ENCODE data around the gene ZNF608. TPM values are rescaled to one million over a fixed set of nuclear protein-coding genes. Genes with fewer than 3 reads are reported as not detected.
A peak's percentile ranks its signal among the peaks of the same experiment; 100 is the strongest.

The ZNF608 gene
- total RNA-seq, 1 donor from 2014 or later: 88.0 TPM

GRCh38 chr5:124700333-124700732, 46.1 kb downstream of the ZNF608 start:
- DNase-seq (ENCODE audit: low spot score): no peak
- Mint-ChIP-seq H3K9me3 (ENCODE audit: unreplicated experiment) (no peaks in the 10 kb centered on the region), H3K27me3 (ENCODE audit: unreplicated experiment) (no peaks in the 10 kb centered on the region), H3K36me3 (ENCODE audit: low read depth, unreplicated experiment) (peaks cover 4% of the 10 kb centered on the region), H3K27ac (ENCODE audit: unreplicated experiment) (no peak overlapping the region), H3K4me1 (ENCODE audit: unreplicated experiment) (peaks cover 34% of the 10 kb centered on the region), H3K4me3 (ENCODE audit: unreplicated experiment) (no peak overlapping the region)
- TF ChIP-seq, protein P1, sequence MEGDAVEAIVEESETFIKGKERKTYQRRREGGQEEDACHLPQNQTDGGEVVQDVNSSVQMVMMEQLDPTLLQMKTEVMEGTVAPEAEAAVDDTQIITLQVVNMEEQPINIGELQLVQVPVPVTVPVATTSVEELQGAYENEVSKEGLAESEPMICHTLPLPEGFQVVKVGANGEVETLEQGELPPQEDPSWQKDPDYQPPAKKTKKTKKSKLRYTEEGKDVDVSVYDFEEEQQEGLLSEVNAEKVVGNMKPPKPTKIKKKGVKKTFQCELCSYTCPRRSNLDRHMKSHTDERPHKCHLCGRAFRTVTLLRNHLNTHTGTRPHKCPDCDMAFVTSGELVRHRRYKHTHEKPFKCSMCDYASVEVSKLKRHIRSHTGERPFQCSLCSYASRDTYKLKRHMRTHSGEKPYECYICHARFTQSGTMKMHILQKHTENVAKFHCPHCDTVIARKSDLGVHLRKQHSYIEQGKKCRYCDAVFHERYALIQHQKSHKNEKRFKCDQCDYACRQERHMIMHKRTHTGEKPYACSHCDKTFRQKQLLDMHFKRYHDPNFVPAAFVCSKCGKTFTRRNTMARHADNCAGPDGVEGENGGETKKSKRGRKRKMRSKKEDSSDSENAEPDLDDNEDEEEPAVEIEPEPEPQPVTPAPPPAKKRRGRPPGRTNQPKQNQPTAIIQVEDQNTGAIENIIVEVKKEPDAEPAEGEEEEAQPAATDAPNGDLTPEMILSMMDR (IDR thresholded peaks at IDR 0.05; ENCODE audit: unreplicated experiment): no peak

DNA sequence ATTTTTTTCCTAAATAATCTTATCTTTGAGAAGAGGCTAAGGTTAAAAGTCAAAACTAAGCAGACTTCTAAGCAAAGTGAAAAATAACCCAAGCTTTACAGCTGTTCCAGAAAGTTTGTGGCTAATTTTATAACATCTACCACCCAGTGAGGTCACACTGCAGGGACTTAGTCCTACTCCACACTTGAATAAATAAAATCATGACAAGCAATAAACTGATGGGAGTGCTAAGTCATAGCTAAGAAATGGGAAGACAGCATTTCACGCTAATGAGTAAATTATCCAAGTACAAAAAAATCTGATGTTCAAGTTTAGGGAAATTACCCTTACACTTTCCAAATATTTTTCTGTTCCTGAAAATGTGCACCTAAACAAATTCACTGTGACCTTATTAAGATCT, 47.7 kb downstream of the ZNF608 start:
- peaks cover 36% of the 10 kb centered on the region for H3K4me1 Mint-ChIP-seq (ENCODE audit: unreplicated experiment)
- H3K4me3 Mint-ChIP-seq (ENCODE audit: unreplicated experiment): no peak overlapping the region
- H3K36me3 Mint-ChIP-seq (ENCODE audit: low read depth, unreplicated experiment): peaks cover 4% of the 10 kb centered on the region
- TF ChIP-seq, protein P1 (IDR thresholded peaks at IDR 0.05; ENCODE audit: unreplicated experiment): no peak
- H3K27me3 Mint-ChIP-seq (ENCODE audit: unreplicated experiment): no peaks in the 10 kb centered on the region
- H3K27ac Mint-ChIP-seq (ENCODE audit: unreplicated experiment): no peak overlapping the region
- DNase-seq (ENCODE audit: low spot score): no peak
- no peaks in the 10 kb centered on the region for H3K9me3 Mint-ChIP-seq (ENCODE audit: unreplicated experiment)

DNA sequence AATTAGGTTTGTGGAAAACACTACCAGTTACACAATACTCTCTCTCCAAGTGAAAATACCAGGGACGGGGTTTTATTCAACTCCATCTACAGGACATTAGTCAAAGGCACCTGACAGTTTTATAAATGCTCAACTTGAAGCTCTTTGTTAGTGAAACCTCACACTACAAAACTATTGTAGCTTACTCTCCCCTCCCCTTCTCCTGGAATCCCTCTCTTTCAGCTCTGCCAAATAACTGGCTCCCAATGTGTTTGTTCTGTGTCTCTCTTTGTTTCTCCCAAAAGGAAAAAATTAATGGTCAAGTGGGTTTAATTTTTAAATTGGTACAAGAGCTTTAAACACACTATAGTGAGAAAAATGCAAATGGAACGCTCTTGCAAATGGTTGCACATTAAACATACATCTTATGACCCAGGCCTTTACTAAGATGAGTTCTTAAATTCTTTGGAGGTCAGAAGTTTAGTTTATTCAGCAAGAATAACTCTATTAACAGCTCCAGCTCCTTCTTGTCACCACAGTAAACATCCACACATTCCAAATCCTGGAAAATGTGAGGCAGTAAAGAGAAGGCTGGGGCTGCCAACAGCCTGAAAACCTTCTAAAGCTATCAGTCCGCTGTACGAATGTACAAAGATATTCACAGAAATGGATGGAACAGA, 48.4 kb downstream of the ZNF608 start:
- H3K36me3 Mint-ChIP-seq (ENCODE audit: low read depth, unreplicated experiment): peaks cover 4% of the 10 kb centered on the region
- no peak for DNase-seq (ENCODE audit: low spot score)

DNA sequence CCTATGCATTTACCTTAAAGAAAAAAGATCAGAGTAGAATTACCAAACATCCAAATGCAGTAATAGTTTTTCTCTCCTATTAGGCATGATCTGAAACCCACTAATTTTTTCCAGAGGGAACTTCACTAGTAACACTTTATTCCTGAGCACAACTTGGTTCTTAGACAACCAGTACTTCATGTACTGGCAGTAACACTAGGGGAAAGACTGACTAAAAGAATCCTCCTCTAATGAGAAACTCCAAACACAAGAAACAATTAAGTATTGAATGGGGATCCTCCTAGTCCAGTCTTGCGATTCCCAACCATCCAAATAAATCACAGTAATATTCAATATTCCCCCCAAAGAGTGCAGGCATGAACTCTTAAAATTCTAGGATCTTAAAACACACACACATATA, 48.9 kb downstream of the ZNF608 start:
- DNase-seq (ENCODE audit: low spot score): no peak
- TF ChIP-seq, protein P1 (IDR thresholded peaks at IDR 0.05; ENCODE audit: unreplicated experiment): no peak
- Mint-ChIP-seq H3K9me3 (ENCODE audit: unreplicated experiment) (no peaks in the 10 kb centered on the region), H3K4me1 (ENCODE audit: unreplicated experiment) (peaks cover 31% of the 10 kb centered on the region), H3K36me3 (ENCODE audit: low read depth, unreplicated experiment) (peaks cover 4% of the 10 kb centered on the region), H3K27ac (ENCODE audit: unreplicated experiment) (peak overlapping the region; percentile 3), H3K4me3 (ENCODE audit: unreplicated experiment) (no peak overlapping the region), H3K27me3 (ENCODE audit: unreplicated experiment) (no peaks in the 10 kb centered on the region)

More for the DNA sequence above, 48.4 kb downstream of the ZNF608 start:
- Mint-ChIP-seq H3K9me3 (ENCODE audit: unreplicated experiment) (no peaks in the 10 kb centered on the region), H3K4me3 (ENCODE audit: unreplicated experiment) (no peak overlapping the region), H3K4me1 (ENCODE audit: unreplicated experiment) (peaks cover 33% of the 10 kb centered on the region), H3K27me3 (ENCODE audit: unreplicated experiment) (no peaks in the 10 kb centered on the region), H3K27ac (ENCODE audit: unreplicated experiment) (peak overlapping the region; percentile 8)
- TF ChIP-seq, protein P1 (IDR thresholded peaks at IDR 0.05; ENCODE audit: unreplicated experiment): no peak

- Mint-ChIP-seq H3K27ac (ENCODE audit: unreplicated experiment) (no peak overlapping the region), H3K4me1 (ENCODE audit: unreplicated experiment) (peaks cover 25% of the 10 kb centered on the region)
These were observed 49.5 kb downstream of the ZNF608 start for GRCh38 chr5:124696898-124697297.

More at GRCh38 chr5:124696898-124697297, 49.5 kb downstream of the ZNF608 start:
- Mint-ChIP-seq H3K36me3 (ENCODE audit: low read depth, unreplicated experiment) (peaks cover 4% of the 10 kb centered on the region), H3K4me3 (ENCODE audit: unreplicated experiment) (no peak overlapping the region), H3K9me3 (ENCODE audit: unreplicated experiment) (no peaks in the 10 kb centered on the region), H3K27me3 (ENCODE audit: unreplicated experiment) (no peaks in the 10 kb centered on the region)
- no peak for DNase-seq (ENCODE audit: low spot score)
- TF ChIP-seq, protein P1 (IDR thresholded peaks at IDR 0.05; ENCODE audit: unreplicated experiment): no peak
